Fibroblast of lung (primary cell): Measurements from ENCODE around the gene PWWP2B.

ENCODE experiments used
- EZH2 ChIP-seq: IDR thresholded peaks from 2 replicates; pipeline ENCODE4 v1.5.1; 2012; ENCODE audit warnings: low read length, control low read depth, mild to moderate bottlenecking; ENCODE audit errors: missing control alignments
- TF ChIP-seq, protein P1 (sequence below), 2 donors: IDR thresholded peaks in 1 of 2; conservative IDR thresholded peaks in 1 of 2; 1 replicate in 1 of 2; 2 replicates in 1 of 2; pipeline ENCODE4 v1.5.1; 2011 to 2012; ENCODE audit warnings: low read length in 2 of 2, control low read depth in 1 of 2, inconsistent platforms in 1 of 2, low read depth in 1 of 2, mild to moderate bottlenecking in 1 of 2

GRCh38 chr10:132412316-132413192, 15.6 kb downstream of the PWWP2B start:
- TF ChIP-seq, protein P1, sequence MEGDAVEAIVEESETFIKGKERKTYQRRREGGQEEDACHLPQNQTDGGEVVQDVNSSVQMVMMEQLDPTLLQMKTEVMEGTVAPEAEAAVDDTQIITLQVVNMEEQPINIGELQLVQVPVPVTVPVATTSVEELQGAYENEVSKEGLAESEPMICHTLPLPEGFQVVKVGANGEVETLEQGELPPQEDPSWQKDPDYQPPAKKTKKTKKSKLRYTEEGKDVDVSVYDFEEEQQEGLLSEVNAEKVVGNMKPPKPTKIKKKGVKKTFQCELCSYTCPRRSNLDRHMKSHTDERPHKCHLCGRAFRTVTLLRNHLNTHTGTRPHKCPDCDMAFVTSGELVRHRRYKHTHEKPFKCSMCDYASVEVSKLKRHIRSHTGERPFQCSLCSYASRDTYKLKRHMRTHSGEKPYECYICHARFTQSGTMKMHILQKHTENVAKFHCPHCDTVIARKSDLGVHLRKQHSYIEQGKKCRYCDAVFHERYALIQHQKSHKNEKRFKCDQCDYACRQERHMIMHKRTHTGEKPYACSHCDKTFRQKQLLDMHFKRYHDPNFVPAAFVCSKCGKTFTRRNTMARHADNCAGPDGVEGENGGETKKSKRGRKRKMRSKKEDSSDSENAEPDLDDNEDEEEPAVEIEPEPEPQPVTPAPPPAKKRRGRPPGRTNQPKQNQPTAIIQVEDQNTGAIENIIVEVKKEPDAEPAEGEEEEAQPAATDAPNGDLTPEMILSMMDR (conservative IDR thresholded peaks at IDR 0.05 in 1 of 2, IDR thresholded peaks at IDR 0.05 in 1 of 2; ENCODE audit: low read depth in 1 of 2, low read length in 2 of 2): no peak
- TF ChIP-seq EZH2: no peak
